GM12865 (cell line): Measurements from ENCODE around the gene OR1B1.
"Not testable (repeated sequence)": the region's sequence is repeated elsewhere in the genome, so short reads cannot be mapped to it uniquely, and the experiment has no call there.

Experiments
- DNase-seq: peaks from one replicate; pipeline ENCODE4 v3.0.0; 2010; ENCODE audit warnings: low read depth
- H3K4me3 ChIP-seq: 2 replicates; pipeline ENCODE4 v1.5.1; 2011; ENCODE audit warnings: mild to moderate bottlenecking, low read depth, low read length, control low read depth
- TF ChIP-seq, protein P1 (sequence below): IDR thresholded peaks from 2 replicates; pipeline ENCODE4 v1.5.1; 2011; ENCODE audit warnings: low read length, control low read depth, low read depth, inconsistent platforms; ENCODE audit not compliant: insufficient read depth; ENCODE audit errors: missing control alignments

Gene OR1B1

DNA sequence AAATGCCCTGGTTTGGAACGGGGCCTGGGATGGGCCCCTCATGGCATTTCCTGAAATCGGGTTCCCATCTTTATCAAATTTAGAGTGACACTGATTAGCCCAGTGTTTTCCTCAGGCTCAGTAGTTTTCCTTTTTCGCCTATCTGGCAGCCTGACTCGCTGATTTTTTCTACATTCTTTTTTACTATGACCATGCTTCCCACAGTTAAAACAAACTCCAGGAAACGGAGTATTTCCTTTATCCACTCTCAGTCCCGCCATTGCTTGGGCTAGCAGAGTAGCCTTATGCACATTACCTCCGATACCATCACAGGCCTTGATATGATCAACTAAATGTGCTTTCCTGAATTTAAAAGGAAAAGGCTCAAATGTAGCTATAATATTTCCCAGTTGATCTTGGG, 37.4 kb downstream of the OR1B1 start:
- DNase-seq: no peak
- TF ChIP-seq, protein P1, sequence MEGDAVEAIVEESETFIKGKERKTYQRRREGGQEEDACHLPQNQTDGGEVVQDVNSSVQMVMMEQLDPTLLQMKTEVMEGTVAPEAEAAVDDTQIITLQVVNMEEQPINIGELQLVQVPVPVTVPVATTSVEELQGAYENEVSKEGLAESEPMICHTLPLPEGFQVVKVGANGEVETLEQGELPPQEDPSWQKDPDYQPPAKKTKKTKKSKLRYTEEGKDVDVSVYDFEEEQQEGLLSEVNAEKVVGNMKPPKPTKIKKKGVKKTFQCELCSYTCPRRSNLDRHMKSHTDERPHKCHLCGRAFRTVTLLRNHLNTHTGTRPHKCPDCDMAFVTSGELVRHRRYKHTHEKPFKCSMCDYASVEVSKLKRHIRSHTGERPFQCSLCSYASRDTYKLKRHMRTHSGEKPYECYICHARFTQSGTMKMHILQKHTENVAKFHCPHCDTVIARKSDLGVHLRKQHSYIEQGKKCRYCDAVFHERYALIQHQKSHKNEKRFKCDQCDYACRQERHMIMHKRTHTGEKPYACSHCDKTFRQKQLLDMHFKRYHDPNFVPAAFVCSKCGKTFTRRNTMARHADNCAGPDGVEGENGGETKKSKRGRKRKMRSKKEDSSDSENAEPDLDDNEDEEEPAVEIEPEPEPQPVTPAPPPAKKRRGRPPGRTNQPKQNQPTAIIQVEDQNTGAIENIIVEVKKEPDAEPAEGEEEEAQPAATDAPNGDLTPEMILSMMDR: no peak
- H3K4me3 ChIP-seq: no peak overlapping the region

DNA sequence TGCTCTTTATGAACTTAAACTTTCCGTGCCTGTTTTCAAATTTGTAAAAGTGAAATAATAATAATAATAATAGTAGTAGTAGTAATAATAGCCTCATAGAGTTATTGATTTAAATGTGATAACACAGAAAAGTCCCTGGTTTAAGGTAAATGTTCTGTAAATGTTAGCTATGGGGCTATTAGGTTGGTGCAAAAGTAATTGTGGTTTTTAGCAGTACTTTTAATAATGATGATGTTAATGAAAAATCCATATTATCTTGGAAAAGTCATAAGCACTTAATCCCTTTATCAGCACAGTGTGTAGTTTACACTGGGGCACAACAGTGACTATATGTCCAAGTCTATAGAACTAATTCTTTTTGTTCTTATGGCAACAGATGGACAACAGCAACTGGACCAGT, 43.1 kb downstream of the OR1B1 start, which contains the start of gene OR1Q1:
Gene OR1Q1, plus strand, starts transcription at position 377 of the 400 bp plus-strand sequence. Its CDS starts 0 bp downstream, at position 377.
- no peak for DNase-seq
- no peak within 1 kb of the TSS for H3K4me3 ChIP-seq
- TF ChIP-seq, protein P1: no peak

DNA sequence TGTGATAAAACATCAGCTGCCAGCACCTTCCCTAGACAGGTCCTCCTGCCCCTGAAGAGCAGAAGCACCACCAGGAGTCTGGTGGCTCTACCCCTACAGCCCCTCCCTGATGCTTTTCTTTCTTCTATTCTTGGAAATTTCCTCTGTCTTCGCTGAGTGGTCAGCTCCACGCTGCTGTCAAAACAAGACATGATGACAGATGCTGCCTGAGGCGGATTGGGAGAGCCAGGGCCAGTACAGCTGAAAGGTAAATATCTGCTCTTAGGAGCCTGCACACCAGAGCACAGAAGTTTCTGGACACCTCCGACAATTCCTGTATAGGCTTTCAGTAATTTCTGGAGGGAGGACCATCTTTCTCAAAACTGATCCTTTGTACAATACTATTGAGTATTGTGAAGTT, 47.6 kb downstream of the OR1B1 start:
- TF ChIP-seq, protein P1: no peak
- DNase-seq: no peak
- no peak overlapping the region for H3K4me3 ChIP-seq

DNA sequence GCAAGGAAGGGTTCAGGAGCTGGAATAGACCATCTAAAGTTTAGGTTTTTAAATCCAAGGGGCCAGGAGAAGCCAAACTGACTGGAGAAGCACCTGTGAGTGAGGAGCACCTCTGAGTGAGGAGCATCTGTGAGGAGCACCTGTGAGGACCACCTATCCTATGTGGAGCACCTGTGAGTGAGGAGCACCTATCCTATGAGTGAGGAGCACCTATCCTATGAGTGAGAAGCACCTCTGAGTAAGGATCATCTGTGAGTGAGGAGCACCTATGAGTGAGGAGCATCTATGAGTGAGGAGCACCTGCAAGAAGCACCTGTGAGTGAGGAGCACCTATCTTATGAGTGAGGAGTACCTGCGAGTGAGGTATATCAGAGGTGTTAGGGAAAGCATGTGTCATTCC, 50.8 kb downstream of the OR1B1 start:
- TF ChIP-seq, protein P1: no peak
- no peak for DNase-seq
- H3K4me3 ChIP-seq: no peak overlapping the region

DNA sequence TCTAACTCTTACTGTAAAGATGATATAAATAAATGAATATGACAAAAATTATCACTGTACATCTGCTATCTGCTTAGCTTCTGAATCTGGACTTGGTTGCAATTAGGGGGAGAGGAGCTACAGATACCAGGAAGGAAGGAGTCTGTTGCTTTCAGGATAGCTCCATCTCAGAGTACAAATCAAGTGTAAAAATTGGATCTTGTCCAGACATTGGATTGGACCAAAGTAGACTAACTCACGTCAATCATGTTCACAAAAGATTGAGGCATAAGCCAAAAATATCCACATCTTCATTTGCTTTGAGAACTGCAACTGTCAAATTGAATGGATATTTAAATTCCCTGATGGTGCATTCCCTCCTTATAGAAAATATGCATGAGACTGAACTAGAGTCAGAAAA, 51.7 kb downstream of the OR1B1 start:
- TF ChIP-seq, protein P1: no peak
- DNase-seq: no peak

DNA sequence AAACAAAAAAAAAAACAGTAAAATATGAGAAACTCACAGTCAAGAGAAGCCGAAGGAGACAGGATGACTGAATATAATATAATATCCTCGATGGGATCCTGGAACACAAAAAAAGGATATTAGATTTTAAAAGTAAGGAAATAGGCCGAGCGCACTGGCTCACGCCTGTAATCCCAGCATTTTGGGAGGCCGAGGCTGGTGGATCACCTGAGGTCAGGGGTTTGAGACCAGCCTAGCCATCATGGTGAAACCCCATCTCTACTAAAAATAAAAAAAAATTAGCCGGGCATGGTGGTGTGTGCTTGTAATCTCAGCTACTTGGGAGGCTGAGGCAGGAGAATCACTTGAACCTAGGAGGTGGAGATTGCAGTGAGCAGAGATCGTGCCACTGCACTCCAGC, 74.1 kb downstream of the OR1B1 start, which contains the start of gene OR1L8:
Gene OR1L8, minus strand, starts transcription at position 101 of the 400 bp plus-strand sequence. CDS start 14,907 bp downstream, outside the sequence.
- DNase-seq, H3K4me3 ChIP-seq: not testable (repeated sequence)

More for the DNA sequence above, 51.7 kb downstream of the OR1B1 start:
- H3K4me3 ChIP-seq: no peak overlapping the region

DNA sequence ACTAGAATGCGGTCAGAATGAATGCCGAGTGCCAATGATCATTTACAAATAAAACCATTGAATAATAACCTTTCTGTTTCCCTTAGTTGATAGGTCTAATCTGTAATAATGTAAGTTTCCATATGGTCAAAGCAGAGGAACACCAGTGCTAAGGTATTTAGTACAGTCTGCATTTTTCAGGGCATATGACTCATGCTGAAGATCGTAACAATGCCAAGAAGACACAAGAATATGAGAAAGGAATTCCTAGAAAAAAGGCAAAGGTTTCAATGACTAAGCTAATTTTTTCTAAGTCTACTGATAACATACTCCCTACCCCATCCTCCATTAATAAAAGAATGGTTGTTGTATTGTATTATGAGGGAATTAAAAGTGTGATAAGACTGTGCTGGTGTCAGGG, 77.1 kb downstream of the OR1B1 start:
- no peak overlapping the region for H3K4me3 ChIP-seq
- TF ChIP-seq, protein P1: no peak
- no peak for DNase-seq
